ENCODE results near the gene KIF16B. TPM values are rescaled to one million over a fixed set of nuclear protein-coding genes. Genes with fewer than 3 reads are reported as not detected.

Gene KIF16B
- total RNA-seq, 1 donor from 2014 or later = 7.1 TPM

DNA sequence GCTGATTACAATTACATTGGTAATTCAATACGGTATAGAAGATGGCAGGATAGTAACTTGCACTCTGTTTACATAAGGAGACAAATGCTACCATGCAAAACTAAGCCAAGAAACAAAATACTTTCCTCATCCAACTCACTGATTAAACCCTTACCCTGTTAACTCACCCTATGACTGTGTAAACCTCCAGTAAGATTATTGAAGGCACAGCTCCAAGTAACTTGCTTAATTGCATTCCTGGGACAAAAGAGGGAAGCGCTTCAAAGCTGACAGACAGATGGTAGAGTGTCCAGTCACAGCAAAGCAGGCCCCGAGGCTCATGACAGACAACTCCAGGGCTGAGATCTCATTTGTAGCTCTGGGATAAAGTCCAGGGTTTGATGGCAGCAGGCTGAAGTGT is 6.9 kb upstream of the KIF16B start:
- no peak overlapping the region for H3K4me3 ChIP-seq (ENCODE audit: low read depth, low read length)
- no peaks in the 10 kb centered on the region for H3K36me3 ChIP-seq (ENCODE audit: control insufficient read depth, insufficient read depth, low read length)
- TF ChIP-seq, protein P1, sequence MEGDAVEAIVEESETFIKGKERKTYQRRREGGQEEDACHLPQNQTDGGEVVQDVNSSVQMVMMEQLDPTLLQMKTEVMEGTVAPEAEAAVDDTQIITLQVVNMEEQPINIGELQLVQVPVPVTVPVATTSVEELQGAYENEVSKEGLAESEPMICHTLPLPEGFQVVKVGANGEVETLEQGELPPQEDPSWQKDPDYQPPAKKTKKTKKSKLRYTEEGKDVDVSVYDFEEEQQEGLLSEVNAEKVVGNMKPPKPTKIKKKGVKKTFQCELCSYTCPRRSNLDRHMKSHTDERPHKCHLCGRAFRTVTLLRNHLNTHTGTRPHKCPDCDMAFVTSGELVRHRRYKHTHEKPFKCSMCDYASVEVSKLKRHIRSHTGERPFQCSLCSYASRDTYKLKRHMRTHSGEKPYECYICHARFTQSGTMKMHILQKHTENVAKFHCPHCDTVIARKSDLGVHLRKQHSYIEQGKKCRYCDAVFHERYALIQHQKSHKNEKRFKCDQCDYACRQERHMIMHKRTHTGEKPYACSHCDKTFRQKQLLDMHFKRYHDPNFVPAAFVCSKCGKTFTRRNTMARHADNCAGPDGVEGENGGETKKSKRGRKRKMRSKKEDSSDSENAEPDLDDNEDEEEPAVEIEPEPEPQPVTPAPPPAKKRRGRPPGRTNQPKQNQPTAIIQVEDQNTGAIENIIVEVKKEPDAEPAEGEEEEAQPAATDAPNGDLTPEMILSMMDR (IDR thresholded peaks at IDR 0.05; ENCODE audit: insufficient read depth, low read length, poor library complexity, severe bottlenecking) = no peak
- DNase-seq (ENCODE audit: low read depth) = peak; percentile 42
- no peaks in the 10 kb centered on the region for H3K27me3 ChIP-seq (ENCODE audit: control insufficient read depth, insufficient read depth, low read length)

DNA sequence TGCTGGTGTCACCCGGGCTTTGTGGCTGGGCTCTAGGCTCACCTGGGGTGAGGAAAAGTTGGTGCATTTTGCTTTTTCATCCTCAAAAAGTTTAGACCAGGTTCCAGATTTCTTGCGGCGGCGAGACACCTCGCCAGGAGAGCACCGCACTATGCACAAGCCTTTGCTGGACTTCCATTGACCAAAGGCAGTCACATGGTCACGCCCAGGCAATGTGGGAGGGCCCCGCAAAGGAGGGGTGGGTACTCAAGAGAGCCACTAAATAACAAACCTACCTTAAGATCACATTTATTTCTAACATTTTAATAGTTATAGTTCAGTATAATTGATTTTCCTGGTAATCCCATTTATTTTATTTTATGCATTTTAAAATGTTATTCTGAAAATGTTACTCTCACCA is 3.0 kb upstream of the KIF16B start:
- Histone ChIP-seq H3K36me3 (ENCODE audit: control insufficient read depth, insufficient read depth, low read length) (no peaks in the 10 kb centered on the region), H3K4me3 (ENCODE audit: low read depth, low read length) (no peak overlapping the region), H3K27me3 (ENCODE audit: control insufficient read depth, insufficient read depth, low read length) (no peaks in the 10 kb centered on the region)
- DNase-seq (ENCODE audit: low read depth) = no peak
- TF ChIP-seq, protein P1 (IDR thresholded peaks at IDR 0.05; ENCODE audit: insufficient read depth, low read length, poor library complexity, severe bottlenecking) = no peak

DNA sequence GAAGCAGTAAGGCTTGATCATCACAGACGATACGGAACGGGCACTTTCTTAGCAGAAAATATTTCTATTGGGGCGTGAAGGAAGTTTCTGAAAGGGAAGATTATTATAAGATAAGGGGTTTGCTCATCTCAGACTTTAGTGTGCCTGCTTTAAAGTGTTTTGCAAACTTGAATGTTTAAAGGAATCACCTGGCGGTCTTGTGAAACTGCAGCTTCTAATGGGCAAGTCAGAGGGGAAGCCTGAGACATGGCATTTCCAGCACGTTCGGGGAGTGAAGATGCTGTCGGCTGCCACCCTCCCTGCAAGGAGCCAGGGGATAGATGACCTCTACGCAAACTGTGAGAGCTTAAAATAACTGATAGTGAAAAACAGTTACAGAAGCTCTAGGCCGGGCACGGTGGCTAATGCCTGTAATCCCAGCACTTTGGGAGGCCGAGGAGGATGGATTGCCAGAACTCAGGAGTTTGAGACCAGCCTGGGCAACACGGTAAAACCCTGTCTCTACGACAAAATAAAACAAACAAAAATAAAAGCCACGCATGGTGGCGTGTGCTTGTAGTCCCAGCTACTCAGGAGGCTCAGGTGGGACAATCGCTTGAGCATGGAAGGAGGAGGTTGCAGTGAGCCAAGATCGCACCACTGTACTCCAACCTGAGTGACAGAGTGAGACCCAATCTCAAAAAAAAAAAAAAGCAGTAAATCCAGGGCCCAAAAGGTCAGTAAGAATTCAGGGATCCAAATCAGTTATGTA is 2.3 kb upstream of the KIF16B start:
- DNase-seq (ENCODE audit: low read depth) = no peak
- H3K4me3 ChIP-seq (ENCODE audit: low read depth, low read length) = peak overlapping the region; percentile 55
- TF ChIP-seq, protein P1 (IDR thresholded peaks at IDR 0.05; ENCODE audit: insufficient read depth, low read length, poor library complexity, severe bottlenecking) = no peak
- H3K27me3 ChIP-seq (ENCODE audit: control insufficient read depth, insufficient read depth, low read length) = no peaks in the 10 kb centered on the region
- no peaks in the 10 kb centered on the region for H3K36me3 ChIP-seq (ENCODE audit: control insufficient read depth, insufficient read depth, low read length)

DNA sequence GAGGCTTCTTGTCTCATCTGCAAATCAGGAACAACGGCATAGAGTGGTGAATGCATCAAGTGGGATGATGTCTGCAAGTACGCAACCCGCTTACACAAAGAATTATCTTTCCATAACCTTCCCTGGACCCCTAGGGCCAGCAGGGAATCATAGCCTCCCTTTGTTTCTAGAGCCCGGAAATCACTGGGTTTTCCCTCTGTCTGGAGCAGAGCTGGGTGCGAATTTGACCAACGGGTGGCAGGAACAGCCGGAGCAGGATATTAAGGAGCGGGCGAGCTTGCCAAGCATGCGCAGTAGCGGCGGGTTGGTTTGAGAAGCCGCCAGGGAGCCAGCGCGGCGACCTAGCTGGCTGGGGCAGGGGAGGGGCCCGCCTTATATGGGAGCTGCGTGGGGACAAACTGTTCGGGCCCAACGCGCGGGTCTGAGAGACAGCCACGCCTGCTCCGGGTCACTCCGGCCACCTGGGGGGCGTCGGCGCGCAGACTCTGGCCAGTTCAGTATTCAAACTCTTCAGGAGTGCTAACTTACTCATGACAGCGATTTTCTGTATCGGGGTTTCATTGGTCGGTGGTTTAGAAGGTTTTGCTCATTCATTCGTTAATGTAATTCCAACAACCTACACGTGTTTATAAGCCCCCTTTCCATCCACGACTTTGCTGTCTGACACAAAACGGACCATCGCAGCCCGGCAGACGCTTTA is 1.6 kb upstream of the KIF16B start:
- Histone ChIP-seq H3K4me3 (ENCODE audit: low read depth, low read length) (peak overlapping the region; percentile 55), H3K36me3 (ENCODE audit: control insufficient read depth, insufficient read depth, low read length) (no peaks in the 10 kb centered on the region), H3K27me3 (ENCODE audit: control insufficient read depth, insufficient read depth, low read length) (no peaks in the 10 kb centered on the region)
- TF ChIP-seq, protein P1 (IDR thresholded peaks at IDR 0.05; ENCODE audit: insufficient read depth, low read length, poor library complexity, severe bottlenecking) = no peak
- no peak for DNase-seq (ENCODE audit: low read depth)

DNA sequence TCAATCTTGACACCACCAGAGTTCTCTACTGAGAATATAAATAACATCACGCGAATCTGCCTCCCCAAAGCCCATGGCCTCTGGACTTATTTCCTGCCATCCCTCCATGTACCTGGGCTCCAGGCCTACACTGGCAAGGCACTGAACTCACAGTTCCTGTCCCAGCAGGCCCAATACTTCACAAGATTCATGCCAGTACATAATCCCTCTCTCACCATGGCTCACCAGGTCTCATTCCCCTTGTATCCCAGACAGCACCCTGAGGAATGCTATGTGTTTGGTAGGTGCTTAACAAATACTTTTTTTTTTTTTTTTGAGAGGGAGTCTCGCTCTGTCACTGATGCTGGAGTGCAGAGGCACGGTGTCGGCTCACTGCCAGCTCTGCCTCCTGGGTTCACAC is 1.9 kb downstream of the KIF16B start:
- Histone ChIP-seq H3K4me3 (ENCODE audit: low read depth, low read length) (no peak overlapping the region), H3K36me3 (ENCODE audit: control insufficient read depth, insufficient read depth, low read length) (no peaks in the 10 kb centered on the region), H3K27me3 (ENCODE audit: control insufficient read depth, insufficient read depth, low read length) (no peaks in the 10 kb centered on the region)
- DNase-seq (ENCODE audit: low read depth) = no peak
- TF ChIP-seq, protein P1 (IDR thresholded peaks at IDR 0.05; ENCODE audit: insufficient read depth, low read length, poor library complexity, severe bottlenecking) = no peak
